NCI-H2227 treated with DMSO at 0.1 percent for 48 hours (cell line): ENCODE data around the gene MTCH2.
"Not testable (repeated sequence)": the region's sequence is repeated elsewhere in the genome, so short reads cannot be mapped to it uniquely, and the experiment has no call there.

Experiments used
- DNase-seq: peaks from one replicate; lab custom pipeline; 2025; lab: John Stamatoyannopoulos, UW

Gene MTCH2

DNA sequence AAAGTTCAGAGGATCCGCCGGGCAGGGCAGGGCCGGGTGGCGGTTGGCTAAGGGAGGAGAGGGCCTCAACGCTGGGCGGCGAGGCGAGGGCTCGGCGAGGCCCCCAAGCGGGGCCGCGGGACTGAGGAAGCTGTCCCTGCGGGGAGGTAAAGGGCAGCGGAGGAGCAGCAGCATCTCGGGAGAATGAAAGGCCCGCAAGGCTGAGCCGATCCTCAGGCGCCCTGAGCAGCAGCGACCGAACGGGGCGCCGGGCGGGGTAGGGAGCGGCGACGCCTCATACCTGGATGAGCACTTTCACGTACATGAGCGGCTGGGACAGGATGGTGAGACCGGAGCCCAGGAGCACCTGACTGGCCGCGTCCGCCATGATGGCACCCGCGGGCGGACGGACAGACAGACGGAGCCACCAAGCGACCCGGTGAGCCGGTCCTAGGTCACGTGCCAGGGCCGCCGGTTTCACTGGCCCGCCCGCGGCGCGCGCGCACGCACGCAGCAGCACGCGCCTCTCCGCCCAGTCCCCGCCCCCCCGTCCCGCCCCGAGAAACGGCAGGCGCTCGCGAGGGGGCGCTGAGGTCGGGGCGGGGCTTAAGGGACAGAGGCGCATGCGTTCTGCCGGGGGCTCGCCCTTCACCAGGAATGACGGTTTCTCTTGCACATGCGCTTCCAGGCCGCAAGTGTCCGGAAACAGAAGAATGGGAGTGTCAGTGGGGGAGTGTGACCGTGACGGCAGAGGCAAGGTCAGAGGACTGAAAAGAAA is at the start of gene MTCH2:
Gene MTCH2 (minus strand): TSS at position 461 of the 757 bp plus-strand sequence. CDS start 94 bp downstream, at position 367.
- DNase-seq = peak; percentile 97

DNA sequence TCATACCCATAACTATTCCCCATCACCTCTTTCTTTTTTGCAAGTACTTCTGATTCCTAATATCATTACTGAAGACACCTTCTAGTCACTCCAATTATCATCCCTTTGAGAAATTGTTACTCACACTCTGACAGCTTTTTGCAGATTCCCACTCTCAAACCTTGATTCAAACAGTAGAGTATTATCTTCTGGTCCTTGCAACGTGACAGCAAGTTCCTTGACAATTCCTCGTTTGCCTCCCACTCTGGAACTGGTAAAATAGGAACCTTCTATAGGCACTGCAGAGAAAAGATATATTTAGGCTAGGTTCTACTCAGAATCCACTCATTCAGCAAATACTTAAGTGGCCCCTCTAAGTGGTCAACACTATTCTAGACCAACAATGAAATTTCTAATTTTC is 49.6 kb upstream of the MTCH2 start:
- no peak for DNase-seq

DNA sequence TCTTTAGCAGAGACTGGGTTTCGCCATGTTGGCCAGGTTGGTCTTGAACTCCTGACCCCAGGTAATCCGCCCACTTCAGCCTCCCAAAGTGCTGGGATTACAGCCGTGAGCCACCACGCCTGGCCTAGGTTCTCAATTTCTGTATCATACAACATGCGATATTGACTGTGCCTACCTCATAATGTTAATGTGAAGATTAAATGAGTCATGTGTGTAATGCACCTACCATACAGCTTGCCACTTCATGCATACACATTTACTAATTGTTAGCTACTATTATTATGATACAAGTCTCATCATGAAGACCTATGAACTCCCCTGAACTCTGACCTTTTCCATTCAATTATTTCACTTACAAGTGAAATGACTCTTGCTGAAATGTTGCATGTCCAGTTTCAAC is 47.1 kb upstream of the MTCH2 start:
- DNase-seq = no peak

DNA sequence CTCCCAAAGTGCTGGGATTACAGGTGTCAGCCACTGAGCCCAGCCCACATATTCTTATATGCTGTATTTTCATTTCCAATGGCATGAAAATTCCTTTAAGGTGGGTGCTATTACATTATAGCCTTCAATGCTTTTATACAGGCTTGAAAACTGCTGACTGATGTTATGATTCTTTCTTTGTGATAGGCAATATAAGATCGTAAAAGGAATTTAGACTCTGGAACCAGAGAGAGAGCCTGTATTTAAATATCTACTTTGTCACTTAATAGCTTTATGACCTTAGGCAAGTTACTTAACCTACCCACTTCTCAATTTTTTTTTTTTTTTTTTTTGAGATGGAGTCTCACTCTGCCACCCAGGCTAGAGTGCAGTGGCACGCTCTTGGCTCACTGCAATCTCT is 46.6 kb upstream of the MTCH2 start:
- DNase-seq = no peak

DNA sequence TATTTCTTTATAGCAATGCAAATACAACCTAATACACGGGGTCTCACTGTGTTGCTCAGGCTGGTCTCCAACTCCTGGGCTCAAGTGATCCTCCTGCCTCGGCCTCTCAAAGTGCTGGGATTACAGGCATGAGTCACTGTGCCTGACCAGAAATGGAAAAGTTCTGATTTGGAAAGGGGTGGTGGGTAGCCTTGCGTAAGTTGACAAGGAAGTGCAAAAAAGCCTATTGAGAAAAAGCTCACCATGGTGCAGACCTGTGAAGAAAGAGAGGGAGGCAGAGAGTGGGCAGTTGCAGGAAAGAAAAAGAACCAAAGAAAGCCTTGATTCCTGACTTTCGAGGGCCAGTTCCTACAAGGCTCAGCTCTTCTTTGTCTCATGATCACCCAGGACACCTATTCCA is 45.8 kb upstream of the MTCH2 start:
- DNase-seq = no peak

DNA sequence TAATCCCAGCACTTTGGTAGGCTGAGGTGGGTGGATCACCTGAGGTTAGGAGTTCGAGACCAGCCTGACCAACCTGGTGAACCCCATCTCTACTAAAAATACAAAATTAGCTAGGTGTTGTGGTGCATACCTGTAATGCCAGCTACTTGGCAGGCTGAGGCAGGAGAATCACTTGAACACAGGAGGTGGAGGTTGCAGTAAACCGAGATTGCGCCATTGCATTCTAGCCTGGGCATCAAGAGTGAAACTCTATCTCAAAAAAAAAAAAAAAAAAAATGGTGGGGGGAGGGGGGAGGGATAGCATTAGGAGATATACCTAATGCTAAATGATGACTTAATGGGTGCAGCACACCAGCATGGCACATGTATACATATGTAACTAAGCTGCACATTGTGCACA is 44.3 kb upstream of the MTCH2 start:
- DNase-seq = not testable (repeated sequence)

DNA sequence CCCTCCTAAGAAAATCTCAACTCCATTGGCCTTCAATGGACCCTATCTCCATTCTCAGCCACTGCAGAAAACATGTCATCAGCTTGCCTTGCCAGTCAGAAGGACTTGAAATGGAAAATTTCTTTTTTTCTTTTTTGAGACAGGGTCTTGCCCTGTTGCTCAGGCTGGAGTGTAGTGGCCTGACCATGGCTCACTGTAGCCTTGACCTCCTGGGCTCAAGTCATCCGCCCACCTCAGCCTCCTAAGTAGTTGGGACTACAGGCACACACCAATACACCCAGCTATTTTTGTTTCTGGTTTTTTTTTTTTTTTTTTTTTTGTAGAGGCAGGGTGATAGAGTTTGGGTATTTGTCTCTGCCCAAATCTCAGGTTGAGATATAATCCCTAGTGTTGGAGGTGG is 43.8 kb upstream of the MTCH2 start:
- no peak for DNase-seq

DNA sequence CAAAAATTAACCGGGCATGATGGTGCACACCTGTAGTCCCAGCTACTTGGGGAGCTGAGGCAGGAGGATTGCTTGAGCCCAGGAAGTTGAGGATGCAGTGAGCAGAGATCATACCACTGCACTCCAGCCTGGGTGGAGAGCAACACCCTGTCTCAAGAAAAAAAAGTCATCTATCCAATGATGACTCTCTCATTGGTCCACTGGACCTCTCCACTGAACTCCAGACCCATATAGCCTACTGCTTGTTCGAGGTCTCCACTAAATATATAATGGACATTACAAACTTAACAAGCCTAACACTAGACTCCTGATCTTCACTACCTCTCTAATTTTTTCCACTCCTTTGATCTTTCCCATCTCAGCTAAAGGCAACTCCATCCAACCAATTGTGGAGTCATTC is 33.5 kb upstream of the MTCH2 start:
- DNase-seq = no peak

DNA sequence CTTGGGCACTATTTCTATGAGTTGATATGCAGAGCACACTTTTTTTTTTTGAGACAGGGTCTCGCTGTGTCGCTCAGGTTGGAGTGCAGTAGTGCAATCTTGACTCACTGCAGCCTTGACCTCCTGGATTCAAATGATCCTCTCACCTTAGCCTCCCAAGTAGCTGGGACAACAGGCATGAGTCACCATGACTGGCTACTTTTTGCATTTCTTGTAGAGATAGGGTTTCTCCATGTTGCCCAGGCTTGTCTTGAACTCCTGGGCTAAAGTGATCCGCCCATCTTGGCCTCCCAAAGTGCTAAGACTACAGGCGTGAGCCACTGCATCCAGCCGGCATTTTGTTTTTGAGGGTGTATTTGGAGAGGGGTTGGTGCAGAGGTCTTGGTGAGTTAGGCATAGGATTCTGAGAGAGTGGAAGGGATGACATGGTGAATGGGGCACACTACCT is 29.9 kb upstream of the MTCH2 start:
- DNase-seq = no peak

DNA sequence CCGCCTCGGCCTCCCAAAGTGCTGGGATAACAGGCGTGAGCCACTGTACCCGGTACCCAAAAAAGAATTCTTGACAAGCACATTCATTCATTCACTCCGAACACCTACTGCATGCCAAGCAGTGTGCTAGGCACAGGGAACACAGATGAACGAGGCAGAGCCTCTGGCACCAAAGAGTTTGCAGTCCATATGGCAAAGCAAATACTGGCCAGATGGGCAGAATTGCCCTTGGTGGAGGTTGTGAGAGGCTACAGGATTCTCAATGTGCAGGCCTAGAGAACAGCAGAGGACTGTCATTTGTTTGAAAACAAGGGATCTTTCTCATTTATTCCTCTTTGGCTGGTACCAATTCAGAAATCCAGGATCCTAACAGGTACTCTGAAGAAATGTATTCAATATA is 27.5 kb upstream of the MTCH2 start:
- DNase-seq = no peak

DNA sequence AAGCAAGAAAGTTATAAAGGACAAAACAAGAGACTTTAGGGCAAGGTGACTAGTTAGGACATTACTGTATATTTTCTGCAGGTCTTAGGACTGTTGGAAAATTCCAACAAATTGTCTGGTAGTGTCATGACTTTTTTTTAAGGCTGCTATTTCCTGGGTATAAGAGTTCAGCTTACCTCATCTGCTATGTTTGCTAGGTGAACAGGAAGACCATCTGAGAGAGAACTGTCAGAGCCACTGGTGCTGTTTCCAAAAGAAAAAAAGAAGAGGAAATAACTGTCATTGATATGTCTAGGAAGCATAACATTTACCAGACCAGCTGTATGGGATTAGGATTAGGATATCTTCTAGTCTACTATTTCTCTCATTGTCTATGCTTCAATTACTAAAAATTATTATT is 26.3 kb upstream of the MTCH2 start:
- DNase-seq = no peak

DNA sequence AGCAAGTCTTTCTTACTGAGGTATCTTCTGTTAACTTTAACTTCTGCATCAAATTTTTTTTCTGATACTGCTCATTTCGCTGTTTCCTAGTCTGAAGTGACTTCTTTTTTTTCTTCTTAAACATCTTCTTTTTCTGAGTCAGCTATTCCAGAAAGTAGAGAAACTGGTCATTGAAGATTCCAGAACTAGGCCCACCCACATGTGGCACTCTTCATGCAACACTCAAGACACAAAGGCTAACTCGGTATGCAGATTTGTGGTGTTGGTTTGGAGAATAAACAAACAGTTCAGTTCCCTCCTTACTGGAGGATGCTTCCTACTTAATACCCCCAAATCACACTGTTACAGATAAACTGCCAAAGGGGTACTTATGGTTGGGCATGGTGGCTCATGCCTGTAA is 25.2 kb upstream of the MTCH2 start:
- no peak for DNase-seq

DNA sequence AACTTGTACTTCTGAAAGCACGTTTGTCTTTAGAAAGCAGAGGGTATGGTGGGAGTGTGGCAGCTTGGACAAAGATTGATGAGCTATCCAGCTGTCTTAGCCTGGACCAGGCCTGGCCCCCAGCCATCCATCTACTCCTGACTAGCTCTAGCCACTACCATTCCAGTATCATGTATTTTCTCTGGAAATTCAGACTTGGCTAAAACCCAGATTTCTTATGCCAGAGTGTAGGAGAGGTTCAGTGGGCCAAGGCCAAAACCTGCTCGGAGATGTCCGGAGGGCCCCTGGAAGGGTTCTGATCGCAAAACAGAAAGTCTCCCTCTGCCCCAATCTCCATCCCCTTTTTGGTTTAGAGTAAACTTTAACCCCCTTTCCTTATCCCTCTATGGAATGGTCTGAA is 24.8 kb upstream of the MTCH2 start:
- DNase-seq = no peak

DNA sequence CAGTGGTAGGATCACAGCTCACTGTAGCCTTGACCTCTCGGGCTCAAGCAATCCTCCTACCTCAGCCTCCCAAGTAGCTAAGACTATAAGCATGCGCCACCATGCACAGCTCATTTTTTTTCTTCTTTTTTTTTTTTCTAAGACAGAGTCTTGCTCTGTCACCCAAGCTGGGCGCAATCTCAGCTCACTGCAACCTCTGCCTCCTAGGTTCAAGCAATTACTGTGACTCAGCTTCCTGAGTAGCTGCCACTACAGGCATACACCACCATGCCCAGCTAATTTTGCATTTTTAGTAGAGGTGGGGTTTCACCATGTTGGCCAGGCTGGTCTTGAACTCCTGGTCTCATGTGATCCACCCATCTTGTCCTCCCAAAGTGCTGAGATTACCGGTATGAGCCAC is 22.6 kb upstream of the MTCH2 start:
- DNase-seq = not testable (repeated sequence)

DNA sequence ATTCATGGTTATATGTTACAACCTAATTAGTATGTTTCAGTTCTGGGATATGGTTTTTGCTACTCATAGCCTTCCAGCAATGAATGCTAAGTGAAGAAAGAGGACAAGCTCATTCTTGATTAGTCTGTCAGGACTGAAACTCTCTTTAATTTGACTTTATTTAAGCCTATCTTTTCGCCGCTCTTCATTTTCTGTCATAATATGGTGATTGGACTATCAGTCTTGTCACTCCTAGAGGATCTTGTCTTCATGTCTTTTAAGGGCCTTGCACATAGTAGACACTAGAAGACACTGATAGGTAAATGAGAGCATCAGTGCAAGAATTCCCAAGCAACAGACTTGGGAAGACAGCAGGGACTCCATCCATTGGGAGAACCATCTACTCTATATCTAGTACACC is 18.9 kb upstream of the MTCH2 start:
- no peak for DNase-seq

DNA sequence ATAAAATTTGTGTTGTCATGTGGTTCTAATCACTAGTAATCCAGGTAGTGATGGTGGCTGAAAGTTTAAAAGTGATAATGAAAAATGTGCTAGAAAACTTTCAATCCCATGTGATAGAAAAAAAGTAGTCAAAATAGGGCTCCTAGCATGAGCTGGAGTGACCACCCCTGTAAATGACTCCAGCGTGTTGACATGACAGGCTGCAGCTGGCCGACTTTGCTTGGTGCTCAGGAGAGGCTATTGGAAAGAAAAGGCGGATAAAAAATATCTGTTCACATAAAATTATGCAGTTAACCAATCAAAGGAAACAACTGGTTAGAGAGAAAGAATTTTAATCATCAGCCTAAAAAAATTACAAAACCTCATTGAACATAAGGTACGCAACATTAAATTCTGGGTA is 16.9 kb upstream of the MTCH2 start:
- DNase-seq = no peak

DNA sequence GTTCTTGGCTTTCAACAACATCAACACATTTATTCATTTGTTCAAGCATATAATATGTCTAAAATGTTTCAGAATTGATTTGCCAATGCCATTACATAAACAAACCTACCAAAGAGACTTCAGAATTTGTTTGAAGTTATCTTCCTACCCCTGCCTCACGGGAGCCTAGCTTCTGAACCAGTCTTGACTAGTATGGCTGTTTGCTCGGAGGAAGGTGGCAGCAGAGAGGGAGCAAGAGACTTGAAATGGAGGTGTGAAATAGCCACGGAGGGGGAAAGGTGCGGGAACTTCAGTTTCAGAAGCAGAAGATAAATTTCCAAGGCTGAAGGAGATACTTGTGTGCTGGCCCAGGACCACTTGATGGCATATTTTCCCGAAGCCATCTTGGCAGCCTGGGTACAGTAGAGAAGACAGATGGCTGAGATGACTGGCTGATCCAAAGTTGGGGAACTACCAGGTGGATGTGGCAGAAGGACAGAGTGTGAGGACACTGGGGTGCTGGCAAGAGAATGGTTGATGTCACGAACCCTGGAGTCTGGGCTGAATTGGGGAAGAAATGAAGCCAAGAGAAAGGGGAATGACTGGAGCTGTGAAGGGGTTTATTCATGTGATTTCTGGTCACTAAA is 14.0 kb upstream of the MTCH2 start:
- no peak for DNase-seq

DNA sequence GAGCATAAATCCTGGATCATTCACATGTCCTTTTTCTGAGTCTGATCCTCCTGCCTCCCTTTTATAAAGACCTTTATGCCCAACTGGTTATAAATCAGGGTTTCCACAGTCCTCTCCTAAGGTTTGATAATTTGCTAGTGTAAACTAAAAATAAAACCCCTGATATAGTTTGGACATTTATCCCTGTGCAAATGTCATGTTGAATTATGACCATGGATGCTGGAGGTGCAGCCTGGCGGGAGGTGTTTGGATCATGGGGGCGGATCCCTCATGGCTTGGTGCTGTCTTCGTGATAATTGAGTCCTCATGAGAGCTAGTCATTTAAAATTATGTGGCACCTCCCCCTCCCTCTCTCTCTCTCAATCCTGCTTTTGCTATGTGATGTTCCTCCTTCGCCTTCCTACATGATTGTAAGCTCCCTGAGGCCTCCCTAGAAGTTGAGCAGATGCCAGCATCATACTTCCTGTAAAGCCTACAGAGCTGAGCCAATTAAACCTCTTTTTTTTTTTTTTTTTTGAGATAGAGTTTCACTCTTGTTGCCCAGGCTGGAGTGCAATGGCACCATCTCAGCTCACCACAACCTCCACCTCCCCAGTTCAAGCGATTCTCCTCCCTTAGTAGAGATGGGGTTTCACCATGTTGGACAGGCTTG is 9.6 kb upstream of the MTCH2 start:
- no peak for DNase-seq

DNA sequence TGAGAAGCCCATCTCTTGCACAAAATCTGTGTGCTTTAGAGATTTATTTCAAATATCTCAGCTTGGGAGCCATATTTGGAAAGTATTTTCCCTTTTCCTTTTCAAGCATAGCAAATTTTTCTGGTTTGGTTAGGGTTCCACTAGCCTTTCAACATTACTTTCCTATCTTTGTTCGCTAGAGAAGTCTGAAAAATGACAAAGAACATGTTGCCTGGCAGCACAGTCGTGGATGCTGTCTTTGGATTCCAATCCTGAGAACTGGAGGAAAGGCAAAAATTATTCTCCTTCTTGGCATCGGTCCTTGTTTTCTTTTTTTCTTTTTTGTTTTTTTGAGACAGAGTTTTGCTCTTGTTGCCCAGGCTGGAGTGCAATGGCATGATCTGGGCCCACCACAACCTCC is 6.9 kb upstream of the MTCH2 start:
- DNase-seq = no peak

DNA sequence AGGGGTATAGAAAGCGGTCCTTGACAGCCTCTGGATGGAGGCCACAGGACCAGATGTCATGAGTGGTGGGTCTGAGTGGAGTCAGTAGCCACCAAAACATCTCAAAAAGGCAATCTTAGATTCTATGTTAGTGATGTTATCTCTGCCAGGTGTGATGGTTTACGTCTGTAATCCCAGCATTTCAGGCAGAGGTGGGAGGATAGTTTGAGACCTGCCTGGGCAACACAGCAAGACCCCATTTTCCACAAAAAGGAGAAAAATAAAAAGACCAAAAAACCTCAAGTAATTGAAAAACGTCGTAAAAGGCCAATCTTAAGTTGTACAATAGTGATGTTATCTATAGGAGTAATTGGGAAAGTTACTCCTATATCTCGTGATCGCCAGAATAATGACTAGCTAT is 3.7 kb upstream of the MTCH2 start:
- no peak for DNase-seq

DNA sequence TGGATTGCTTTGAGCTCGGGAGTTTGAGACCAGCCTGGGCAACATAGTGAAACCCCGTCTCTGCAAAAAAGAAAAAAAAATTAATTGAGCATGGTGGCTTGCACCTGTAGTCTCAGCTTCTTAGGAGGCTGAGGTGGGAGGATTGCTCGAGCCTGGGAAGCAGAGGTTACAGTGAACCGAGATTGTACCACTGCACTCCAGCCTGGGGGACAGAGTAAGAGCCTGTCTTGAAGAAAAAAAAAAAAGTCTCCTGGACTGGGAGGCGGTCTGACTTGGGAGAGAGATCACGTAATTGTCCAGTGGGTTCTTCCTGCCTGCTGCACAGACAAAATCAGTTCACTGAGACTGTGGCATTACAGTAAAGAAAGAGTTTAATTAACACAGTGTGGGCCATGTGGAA is 3.1 kb upstream of the MTCH2 start:
- DNase-seq = no peak

DNA sequence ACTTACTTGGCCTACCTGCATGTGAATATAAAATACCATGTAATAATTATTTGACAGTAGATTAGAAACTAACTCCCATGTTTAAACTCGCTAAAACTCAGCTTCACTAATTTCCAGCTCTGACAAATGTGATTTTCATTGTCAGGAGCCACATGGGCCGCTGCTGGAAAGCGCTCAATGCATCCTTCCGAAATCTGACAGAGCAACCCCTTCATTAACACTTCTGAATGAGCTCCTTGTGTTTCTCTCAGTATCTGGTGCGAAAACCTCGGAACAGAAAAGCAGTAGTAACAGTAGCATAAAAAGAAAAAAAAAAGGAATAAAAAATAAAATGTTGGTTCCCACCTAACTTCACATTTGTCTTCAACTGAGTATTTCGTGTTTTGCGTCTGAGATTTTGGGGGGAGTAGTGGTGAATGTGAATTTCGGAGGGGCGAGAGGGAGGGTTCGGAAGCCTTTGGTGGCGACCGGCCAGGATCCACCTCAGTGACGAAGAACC is 710 bp downstream of the MTCH2 start:
- no peak for DNase-seq

DNA sequence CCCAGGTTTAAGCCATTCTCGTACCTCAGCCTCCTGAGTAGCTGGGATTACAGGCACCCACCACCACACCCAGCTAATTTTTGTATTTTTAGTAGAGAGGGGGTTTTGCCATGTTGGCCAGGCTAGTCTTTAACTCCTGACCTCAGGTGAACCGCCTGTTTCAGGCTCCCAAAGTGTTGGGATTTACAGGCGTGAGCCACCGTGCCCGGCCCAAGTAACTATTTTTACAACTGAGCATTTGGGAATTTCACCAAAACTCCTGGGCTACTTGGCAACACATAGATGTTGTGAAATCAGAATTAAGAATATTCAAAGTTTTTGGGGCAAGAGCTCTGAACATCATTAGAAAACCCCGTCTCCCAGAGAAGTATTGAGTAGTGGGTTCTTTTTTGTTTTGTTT is 1.9 kb downstream of the MTCH2 start:
- DNase-seq = not testable (repeated sequence)
